Measurements from ENCODE around the gene NOPCHAP1.
"Not testable (repeated sequence)": the region's sequence is repeated elsewhere in the genome, so short reads cannot be mapped to it uniquely, and the experiment has no call there.

Gene NOPCHAP1

GRCh38 chr12:104986022-104986941, at the start of gene NOPCHAP1:
TSS of gene NOPCHAP1 (plus strand) at chr12:104986316. CDS start at chr12:104986353, 37 bp downstream.
- DNase-seq (ENCODE audit: low spot score) = peak; percentile 88

- peak; percentile 45 for DNase-seq (ENCODE audit: low spot score)
Measured at GRCh38 chr12:104938371-104938770, 47.7 kb upstream of the NOPCHAP1 start.

- DNase-seq (ENCODE audit: low spot score) = no peak
Measured at GRCh38 chr12:104939089-104939488, 47.0 kb upstream of the NOPCHAP1 start.

- DNase-seq (ENCODE audit: low spot score) = no peak
Measured at GRCh38 chr12:104941454-104941853, 44.7 kb upstream of the NOPCHAP1 start.

GRCh38 chr12:104942075-104942474, 44.0 kb upstream of the NOPCHAP1 start:
- peak; percentile 23 for DNase-seq (ENCODE audit: low spot score)

- DNase-seq (ENCODE audit: low spot score) = not testable (repeated sequence)
Measured at GRCh38 chr12:104943401-104943800, 42.7 kb upstream of the NOPCHAP1 start.

- DNase-seq (ENCODE audit: low spot score) = no peak
Measured at GRCh38 chr12:104944252-104944651, 41.9 kb upstream of the NOPCHAP1 start.

- not testable (repeated sequence) for DNase-seq (ENCODE audit: low spot score)
Measured at GRCh38 chr12:104948716-104949115, 37.4 kb upstream of the NOPCHAP1 start.

GRCh38 chr12:104951759-104952509, 34.2 kb upstream of the NOPCHAP1 start:
- no peak for DNase-seq (ENCODE audit: low spot score)

- peak; percentile 79 for DNase-seq (ENCODE audit: low spot score)
Measured at GRCh38 chr12:104952816-104953215, 33.3 kb upstream of the NOPCHAP1 start.

GRCh38 chr12:104953323-104953722, 32.8 kb upstream of the NOPCHAP1 start:
- DNase-seq (ENCODE audit: low spot score) = peak; percentile 68

GRCh38 chr12:104955703-104956102, 30.4 kb upstream of the NOPCHAP1 start:
- DNase-seq (ENCODE audit: low spot score) = no peak

GRCh38 chr12:104956870-104957718, 29.0 kb upstream of the NOPCHAP1 start:
- no peak for DNase-seq (ENCODE audit: low spot score)

- peak; percentile 39 for DNase-seq (ENCODE audit: low spot score)
Measured at GRCh38 chr12:104957719-104958000, 28.5 kb upstream of the NOPCHAP1 start.

- peak; percentile 98 for DNase-seq (ENCODE audit: low spot score)
Measured at GRCh38 chr12:104958001-104958804, 27.9 kb upstream of the NOPCHAP1 start, which contains the start of gene SLC41A2. TSS of gene SLC41A2 (minus strand) at chr12:104958290. CDS start at chr12:104928527, 29,763 bp downstream.

GRCh38 chr12:104958805-104959334, 27.2 kb upstream of the NOPCHAP1 start:
- peak; percentile 81 for DNase-seq (ENCODE audit: low spot score)

GRCh38 chr12:104959335-104959841, 26.7 kb upstream of the NOPCHAP1 start:
- DNase-seq (ENCODE audit: low spot score) = peak; percentile 56

- DNase-seq (ENCODE audit: low spot score) = no peak
Measured at GRCh38 chr12:104960464-104960863, 25.7 kb upstream of the NOPCHAP1 start.

GRCh38 chr12:104963757-104964156, 22.4 kb upstream of the NOPCHAP1 start:
- DNase-seq (ENCODE audit: low spot score) = no peak

GRCh38 chr12:104964167-104964855, 21.8 kb upstream of the NOPCHAP1 start:
- peak; percentile 46 for DNase-seq (ENCODE audit: low spot score)
